Measurements from ENCODE around the gene PI4KB.

DNA sequence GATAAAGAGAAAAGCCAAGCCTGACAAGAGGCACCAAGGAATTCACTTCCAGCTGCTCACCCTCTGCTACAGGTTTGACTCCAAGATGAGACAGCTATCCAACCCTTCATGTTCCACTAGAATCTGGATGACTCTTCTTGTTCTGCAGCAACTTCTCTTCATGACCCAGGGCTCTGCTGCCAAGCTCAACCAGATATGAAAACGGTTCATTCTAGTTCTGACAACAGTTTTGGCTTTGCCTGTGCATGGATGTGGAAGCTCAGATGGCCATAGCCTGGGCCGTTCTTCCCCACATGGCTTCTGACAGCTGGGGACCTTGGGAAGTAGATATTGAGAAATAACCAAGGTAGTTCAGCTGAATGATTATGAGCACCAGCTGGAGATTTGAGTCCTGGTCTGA, 13.7 kb downstream of the PI4KB start:
- TF ChIP-seq RAD21 (CRISPR knock-in tag; conservative IDR thresholded peaks at IDR 0.05 in 1 of 2, IDR thresholded peaks at IDR 0.05 in 1 of 2) (no peak), ZNF436 (CRISPR knock-in tag; IDR thresholded peaks at IDR 0.05) (no peak), NBN (IDR thresholded peaks at IDR 0.05; ENCODE audit: low read depth) (no peak), ZNF239 (CRISPR knock-in tag; IDR thresholded peaks at IDR 0.05) (no peak), JUND (IDR thresholded peaks at IDR 0.05; ENCODE audit: borderline replicate concordance, low read depth, low read length) (no peak), JUND (tag; IDR thresholded peaks at IDR 0.05; ENCODE audit: borderline replicate concordance, low read depth, low read length) (no peak), GTF2E2 (tag; IDR thresholded peaks at IDR 0.05) (no peak), MED1 (CRISPR knock-in tag; IDR thresholded peaks at IDR 0.05; ENCODE audit: borderline replicate concordance) (no peak), CHD2 (IDR thresholded peaks at IDR 0.05; ENCODE audit: low read depth, low read length) (no peak)
- TF ChIP-seq, protein P1, sequence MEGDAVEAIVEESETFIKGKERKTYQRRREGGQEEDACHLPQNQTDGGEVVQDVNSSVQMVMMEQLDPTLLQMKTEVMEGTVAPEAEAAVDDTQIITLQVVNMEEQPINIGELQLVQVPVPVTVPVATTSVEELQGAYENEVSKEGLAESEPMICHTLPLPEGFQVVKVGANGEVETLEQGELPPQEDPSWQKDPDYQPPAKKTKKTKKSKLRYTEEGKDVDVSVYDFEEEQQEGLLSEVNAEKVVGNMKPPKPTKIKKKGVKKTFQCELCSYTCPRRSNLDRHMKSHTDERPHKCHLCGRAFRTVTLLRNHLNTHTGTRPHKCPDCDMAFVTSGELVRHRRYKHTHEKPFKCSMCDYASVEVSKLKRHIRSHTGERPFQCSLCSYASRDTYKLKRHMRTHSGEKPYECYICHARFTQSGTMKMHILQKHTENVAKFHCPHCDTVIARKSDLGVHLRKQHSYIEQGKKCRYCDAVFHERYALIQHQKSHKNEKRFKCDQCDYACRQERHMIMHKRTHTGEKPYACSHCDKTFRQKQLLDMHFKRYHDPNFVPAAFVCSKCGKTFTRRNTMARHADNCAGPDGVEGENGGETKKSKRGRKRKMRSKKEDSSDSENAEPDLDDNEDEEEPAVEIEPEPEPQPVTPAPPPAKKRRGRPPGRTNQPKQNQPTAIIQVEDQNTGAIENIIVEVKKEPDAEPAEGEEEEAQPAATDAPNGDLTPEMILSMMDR (IDR thresholded peaks at IDR 0.05 in 2 of 3, conservative IDR thresholded peaks at IDR 0.05 in 1 of 3; ENCODE audit: insufficient read depth in 2 of 3, low read depth in 1 of 3, low read length in 3 of 3), result no peak
- TF ChIP-seq, protein P2, sequence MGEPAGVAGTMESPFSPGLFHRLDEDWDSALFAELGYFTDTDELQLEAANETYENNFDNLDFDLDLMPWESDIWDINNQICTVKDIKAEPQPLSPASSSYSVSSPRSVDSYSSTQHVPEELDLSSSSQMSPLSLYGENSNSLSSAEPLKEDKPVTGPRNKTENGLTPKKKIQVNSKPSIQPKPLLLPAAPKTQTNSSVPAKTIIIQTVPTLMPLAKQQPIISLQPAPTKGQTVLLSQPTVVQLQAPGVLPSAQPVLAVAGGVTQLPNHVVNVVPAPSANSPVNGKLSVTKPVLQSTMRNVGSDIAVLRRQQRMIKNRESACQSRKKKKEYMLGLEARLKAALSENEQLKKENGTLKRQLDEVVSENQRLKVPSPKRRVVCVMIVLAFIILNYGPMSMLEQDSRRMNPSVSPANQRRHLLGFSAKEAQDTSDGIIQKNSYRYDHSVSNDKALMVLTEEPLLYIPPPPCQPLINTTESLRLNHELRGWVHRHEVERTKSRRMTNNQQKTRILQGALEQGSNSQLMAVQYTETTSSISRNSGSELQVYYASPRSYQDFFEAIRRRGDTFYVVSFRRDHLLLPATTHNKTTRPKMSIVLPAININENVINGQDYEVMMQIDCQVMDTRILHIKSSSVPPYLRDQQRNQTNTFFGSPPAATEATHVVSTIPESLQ (CRISPR knock-in tag; IDR thresholded peaks at IDR 0.05), result no peak
- TF ChIP-seq, protein P3, sequence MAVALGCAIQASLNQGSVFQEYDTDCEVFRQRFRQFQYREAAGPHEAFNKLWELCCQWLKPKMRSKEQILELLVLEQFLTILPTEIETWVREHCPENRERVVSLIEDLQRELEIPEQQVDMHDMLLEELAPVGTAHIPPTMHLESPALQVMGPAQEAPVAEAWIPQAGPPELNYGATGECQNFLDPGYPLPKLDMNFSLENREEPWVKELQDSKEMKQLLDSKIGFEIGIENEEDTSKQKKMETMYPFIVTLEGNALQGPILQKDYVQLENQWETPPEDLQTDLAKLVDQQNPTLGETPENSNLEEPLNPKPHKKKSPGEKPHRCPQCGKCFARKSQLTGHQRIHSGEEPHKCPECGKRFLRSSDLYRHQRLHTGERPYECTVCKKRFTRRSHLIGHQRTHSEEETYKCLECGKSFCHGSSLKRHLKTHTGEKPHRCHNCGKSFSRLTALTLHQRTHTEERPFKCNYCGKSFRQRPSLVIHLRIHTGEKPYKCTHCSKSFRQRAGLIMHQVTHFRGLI (CRISPR knock-in tag; IDR thresholded peaks at IDR 0.05), result no peak
- TF ChIP-seq, protein P4, sequence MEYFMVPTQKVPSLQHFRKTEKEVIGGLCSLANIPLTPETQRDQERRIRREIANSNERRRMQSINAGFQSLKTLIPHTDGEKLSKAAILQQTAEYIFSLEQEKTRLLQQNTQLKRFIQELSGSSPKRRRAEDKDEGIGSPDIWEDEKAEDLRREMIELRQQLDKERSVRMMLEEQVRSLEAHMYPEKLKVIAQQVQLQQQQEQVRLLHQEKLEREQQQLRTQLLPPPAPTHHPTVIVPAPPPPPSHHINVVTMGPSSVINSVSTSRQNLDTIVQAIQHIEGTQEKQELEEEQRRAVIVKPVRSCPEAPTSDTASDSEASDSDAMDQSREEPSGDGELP (CRISPR knock-in tag; IDR thresholded peaks at IDR 0.05; ENCODE audit: borderline replicate concordance), result no peak
- TF ChIP-seq, protein P5, sequence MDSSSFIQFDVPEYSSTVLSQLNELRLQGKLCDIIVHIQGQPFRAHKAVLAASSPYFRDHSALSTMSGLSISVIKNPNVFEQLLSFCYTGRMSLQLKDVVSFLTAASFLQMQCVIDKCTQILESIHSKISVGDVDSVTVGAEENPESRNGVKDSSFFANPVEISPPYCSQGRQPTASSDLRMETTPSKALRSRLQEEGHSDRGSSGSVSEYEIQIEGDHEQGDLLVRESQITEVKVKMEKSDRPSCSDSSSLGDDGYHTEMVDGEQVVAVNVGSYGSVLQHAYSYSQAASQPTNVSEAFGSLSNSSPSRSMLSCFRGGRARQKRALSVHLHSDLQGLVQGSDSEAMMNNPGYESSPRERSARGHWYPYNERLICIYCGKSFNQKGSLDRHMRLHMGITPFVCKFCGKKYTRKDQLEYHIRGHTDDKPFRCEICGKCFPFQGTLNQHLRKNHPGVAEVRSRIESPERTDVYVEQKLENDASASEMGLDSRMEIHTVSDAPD (CRISPR knock-in tag; IDR thresholded peaks at IDR 0.05), result no peak
